GM23338 (cell line): ENCODE measurements around the gene RBM34.
A peak's percentile ranks its signal among the peaks of the same experiment; 100 is the strongest.

Experiments used
- CREB1 ChIP-seq: fragments of 250-450 bp; sonication (Bioruptor Pico); IDR thresholded peaks from 2 replicates; pipeline ENCODE4 v1.5.0; 2020; ENCODE audit warnings: low read depth, mild to moderate bottlenecking, moderate library complexity
- CTCF ChIP-seq, 2 experiments: fragments of 200-600 bp in 1 of 2; sonication (generic) in 1 of 2; conservative IDR thresholded peaks; 2 replicates each; pipeline versions ENCODE4 v1.5.1 to v1.6.1; 2016 to 2017; ENCODE audit warnings: antibody characterized with exemption in 2 of 2, low read depth in 2 of 2, mild to moderate bottlenecking in 2 of 2, moderate library complexity in 1 of 2
- ETS1 ChIP-seq: IDR thresholded peaks from 2 replicates; pipeline ENCODE4 v1.6.1; 2016; ENCODE audit warnings: antibody characterized with exemption
- EZH2 ChIP-seq: fragments of 200-600 bp; sonication (generic); IDR thresholded peaks from one replicate; pipeline ENCODE4 v1.8.0; 2017; ENCODE audit warnings: antibody characterized with exemption, mild to moderate bottlenecking, low read depth; ENCODE audit not compliant: unreplicated experiment
- EZH2phosphoT487 ChIP-seq: fragments of 200-600 bp; sonication (generic); IDR thresholded peaks from one replicate; pipeline ENCODE4 v1.8.1; 2018; ENCODE audit warnings: antibody characterized with exemption; ENCODE audit not compliant: unreplicated experiment
- JUNB ChIP-seq: IDR thresholded peaks from one replicate; pipeline ENCODE4 v1.6.1; 2016; ENCODE audit warnings: antibody characterized with exemption; ENCODE audit not compliant: unreplicated experiment
- NANOG ChIP-seq: IDR thresholded peaks from 2 replicates; pipeline ENCODE4 v1.6.1; 2016; ENCODE audit warnings: antibody characterized with exemption, borderline replicate concordance
- POLR2AphosphoS5 ChIP-seq: IDR thresholded peaks from 2 replicates; pipeline ENCODE4 v1.6.1; 2016; ENCODE audit warnings: antibody characterized with exemption, low read depth
- REST ChIP-seq: IDR thresholded peaks from one replicate; pipeline ENCODE4 v1.6.1; 2018; ENCODE audit warnings: antibody characterized with exemption; ENCODE audit not compliant: unreplicated experiment
- STAT1 ChIP-seq: IDR thresholded peaks from one replicate; pipeline ENCODE4 v1.6.1; 2016; ENCODE audit warnings: antibody characterized with exemption; ENCODE audit not compliant: unreplicated experiment
- ZNF114 ChIP-seq: fragments of 250-450 bp; sonication (Bioruptor Pico); IDR thresholded peaks from 2 replicates; pipeline ENCODE4 v1.5.0; 2020; ENCODE audit warnings: mild to moderate bottlenecking, moderate library complexity
- ZNF331 ChIP-seq: fragments of 250-450 bp; sonication (Bioruptor Pico); IDR thresholded peaks from 2 replicates; pipeline ENCODE4 v1.5.0; 2020; ENCODE audit warnings: low read depth, mild to moderate bottlenecking, moderate library complexity
- ZNF462 ChIP-seq: fragments of 250-450 bp; sonication (Bioruptor Pico); IDR thresholded peaks from 2 replicates; pipeline ENCODE4 v1.5.0; 2020; ENCODE audit warnings: mild to moderate bottlenecking, moderate library complexity

- TF ChIP-seq CTCF (conservative IDR thresholded peaks at IDR 0.05; ENCODE audit: low read depth in 2 of 2): no peak
- TF ChIP-seq CREB1: no peak
- no peak for TF ChIP-seq REST
- no peak for TF ChIP-seq EZH2phosphoT487
- TF ChIP-seq POLR2AphosphoS5: 0 out of 2 replicates have a peak, but pooled peaks have one; percentile 8
- no peak for TF ChIP-seq JUNB
- no peak for TF ChIP-seq EZH2
- no peak for TF ChIP-seq ETS1
- no peak for TF ChIP-seq ZNF114 (CRISPR knock-in tag)
- no peak for TF ChIP-seq NANOG
- TF ChIP-seq ZNF462: no peak
- TF ChIP-seq STAT1: no peak
- no peak for TF ChIP-seq ZNF331
Measured at GRCh38 chr1:235129774-235130570, 31.1 kb downstream of the RBM34 start.
